Mesodermal cell (in vitro differentiated cells): ENCODE data around the gene HDDC3. TPM values are rescaled to one million over a fixed set of nuclear protein-coding genes. Genes with fewer than 3 reads are reported as not detected.

ENCODE experiments used
- H3K27ac ChIP-seq: 2 replicates; pipeline ENCODE4 v1.7.0; 2013; ENCODE audit warnings: mild to moderate bottlenecking, low read depth, low read length, moderate library complexity; ENCODE audit not compliant: severe bottlenecking
- H3K36me3 ChIP-seq: 2 replicates; pipeline ENCODE4 v1.7.1; 2013; ENCODE audit warnings: mild to moderate bottlenecking, low read length, moderate library complexity; ENCODE audit not compliant: control insufficient read depth, insufficient read depth
- H3K4me1 ChIP-seq: one replicate; pipeline ENCODE4 v1.7.1; 2013; ENCODE audit warnings: mild to moderate bottlenecking, low read length; ENCODE audit not compliant: insufficient read depth, control insufficient read depth, poor library complexity, severe bottlenecking
- H3K4me3 ChIP-seq: 2 replicates; pipeline ENCODE4 v1.7.0; 2013; ENCODE audit warnings: low read length, control low read depth, mild to moderate bottlenecking; ENCODE audit not compliant: insufficient read depth, poor library complexity, severe bottlenecking; ENCODE audit errors: extremely low read depth
- H3K9me3 ChIP-seq: 2 replicates; pipeline ENCODE4 v1.7.1; 2013; ENCODE audit warnings: mild to moderate bottlenecking, low read length, moderate library complexity; ENCODE audit not compliant: control insufficient read depth
- WGBS, 2 experiments: methylation state at CpG; one replicate each; pipeline ENCODE4 v1.1.5; 2013; ENCODE audit warnings: missing lambda C conversion rate in 2 of 2; ENCODE audit not compliant: insufficient coverage in 2 of 2; 5-methylcytosine and 5-hydroxymethylcytosine counted together
- polyA plus RNA-seq, 2 experiments: library from polyadenylated mRNA; stranded (reverse); fragments of 50-300 nt; gene quantifications; one replicate each; pipeline ENCODE4 v1.2.3, GENCODE V29; 2013

HDDC3 gene, protein sequence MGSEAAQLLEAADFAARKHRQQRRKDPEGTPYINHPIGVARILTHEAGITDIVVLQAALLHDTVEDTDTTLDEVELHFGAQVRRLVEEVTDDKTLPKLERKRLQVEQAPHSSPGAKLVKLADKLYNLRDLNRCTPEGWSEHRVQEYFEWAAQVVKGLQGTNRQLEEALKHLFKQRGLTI
- 16.3 TPM for polyA plus RNA-seq (2013, experiment 1 of 2)
- 13.4 TPM for polyA plus RNA-seq (2013, experiment 2 of 2)

DNA sequence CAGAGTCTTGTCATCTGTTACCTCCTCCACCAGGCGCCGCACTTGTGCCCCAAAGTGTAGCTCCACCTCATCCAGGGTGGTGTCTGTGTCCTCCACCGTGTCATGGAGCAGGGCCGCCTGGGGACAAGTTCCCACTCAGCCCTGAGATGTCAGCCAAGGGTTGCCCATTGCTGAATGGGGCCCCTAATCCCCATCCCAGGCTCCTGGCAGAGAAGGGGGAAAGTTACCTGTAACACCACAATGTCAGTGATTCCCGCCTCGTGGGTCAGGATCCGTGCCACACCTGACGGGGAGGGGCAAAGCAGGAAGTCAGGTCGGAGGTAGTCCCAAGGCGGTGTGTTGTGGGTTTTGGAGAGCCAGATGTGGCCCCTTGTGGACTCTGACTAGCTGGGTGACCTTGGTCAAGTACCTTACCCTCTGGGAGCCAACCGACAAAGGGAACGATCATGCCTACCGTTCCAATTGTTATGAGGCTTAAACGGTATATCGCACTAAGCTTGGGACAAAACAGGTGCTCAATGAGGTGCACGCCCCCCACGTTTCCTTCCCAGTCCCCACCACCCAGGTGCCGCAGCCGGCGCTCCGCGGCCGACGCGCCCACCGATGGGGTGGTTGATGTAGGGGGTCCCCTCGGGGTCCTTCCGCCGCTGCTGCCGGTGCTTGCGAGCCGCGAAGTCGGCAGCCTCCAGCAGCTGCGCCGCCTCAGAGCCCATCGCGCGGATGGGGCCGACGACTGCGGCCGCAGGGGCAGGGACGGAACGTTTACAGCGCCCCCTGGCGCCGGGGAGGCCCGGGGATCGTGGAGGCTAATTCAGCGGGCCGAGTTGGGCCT is at the start of gene HDDC3:
Gene HDDC3 (minus strand): TSS at position 722 of the 832 bp plus-strand sequence. CDS start 9 bp downstream, at position 713.
- H3K4me1 ChIP-seq = peaks cover 13% of the 10 kb centered on the region
- WGBS, 2 experiments = 0 to 1% methylated on average over 37 to 41 of the region's 52 CpGs
- H3K27ac ChIP-seq = no peak within 1 kb of the TSS
- H3K36me3 ChIP-seq = peaks cover 8% of the 10 kb centered on the region
- peak within 1 kb of the TSS; percentile 81 for H3K4me3 ChIP-seq
- no peaks in the 10 kb centered on the region for H3K9me3 ChIP-seq

DNA sequence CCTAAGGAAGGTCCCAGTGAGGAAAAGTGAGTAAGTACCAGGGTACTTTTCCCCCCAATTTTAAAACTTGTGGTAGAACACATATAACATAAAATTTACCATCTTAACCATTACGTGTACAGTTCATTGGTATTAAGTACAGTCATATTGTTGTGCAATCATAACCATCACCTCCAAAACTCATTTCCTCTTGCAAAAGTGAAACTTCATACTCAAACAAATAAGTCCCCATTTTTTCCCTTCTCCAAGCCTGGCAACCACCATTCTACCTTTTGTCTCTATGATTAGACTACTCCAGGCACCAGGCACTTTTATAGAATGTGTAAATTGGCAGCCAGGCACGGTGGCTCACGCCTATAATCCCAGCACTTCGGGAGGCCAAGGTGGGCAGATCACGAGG is 49.8 kb upstream of the HDDC3 start:
- Histone ChIP-seq H3K4me3 (no peak overlapping the region), H3K9me3 (no peaks in the 10 kb centered on the region), H3K36me3 (peaks cover 80% of the 10 kb centered on the region), H3K27ac (no peak overlapping the region), H3K4me1 (no peaks in the 10 kb centered on the region)
- WGBS, 2 experiments = 96 to 100% methylated on average over 4 to 5 of the region's 5 CpGs

- Histone ChIP-seq H3K4me1 (no peaks in the 10 kb centered on the region), H3K4me3 (no peak overlapping the region), H3K9me3 (no peaks in the 10 kb centered on the region), H3K27ac (no peak overlapping the region), H3K36me3 (peaks cover 84% of the 10 kb centered on the region)
- WGBS, 2 experiments = 96 to 98% methylated on average over 4 of the region's 6 CpGs
Measured at GRCh38 chr15:90981681-90982080, 49.3 kb upstream of the HDDC3 start.

GRCh38 chr15:90979582-90979981 is 47.2 kb upstream of the HDDC3 start:
- no CpG with 5 or more reads among the region's 1 CpG for whole genome bisulfite sequencing, 2 experiments
- no peaks in the 10 kb centered on the region for H3K9me3 ChIP-seq
- H3K27ac ChIP-seq = no peak overlapping the region
- no peaks in the 10 kb centered on the region for H3K4me1 ChIP-seq
- peaks cover 94% of the 10 kb centered on the region for H3K36me3 ChIP-seq
- no peak overlapping the region for H3K4me3 ChIP-seq

- Histone ChIP-seq H3K9me3 (no peaks in the 10 kb centered on the region), H3K36me3 (peaks cover 90% of the 10 kb centered on the region), H3K4me1 (no peaks in the 10 kb centered on the region), H3K4me3 (no peak overlapping the region), H3K27ac (no peak overlapping the region)
- 95 to 98% methylated on average over 19 to 21 of the region's 21 CpGs for WGBS, 2 experiments
Measured at GRCh38 chr15:90974216-90974615, 41.9 kb upstream of the HDDC3 start.

- H3K36me3 ChIP-seq = peaks cover 94% of the 10 kb centered on the region
- no peaks in the 10 kb centered on the region for H3K4me1 ChIP-seq
- H3K4me3 ChIP-seq = no peak overlapping the region
- 90% methylated on average over 2 of the region's 5 CpGs; no CpG with 5 or more reads in 1 of the 2 experiments for WGBS, 2 experiments
- no peak overlapping the region for H3K27ac ChIP-seq
- H3K9me3 ChIP-seq = no peaks in the 10 kb centered on the region
Measured at GRCh38 chr15:90972133-90972532, 39.8 kb upstream of the HDDC3 start.

DNA sequence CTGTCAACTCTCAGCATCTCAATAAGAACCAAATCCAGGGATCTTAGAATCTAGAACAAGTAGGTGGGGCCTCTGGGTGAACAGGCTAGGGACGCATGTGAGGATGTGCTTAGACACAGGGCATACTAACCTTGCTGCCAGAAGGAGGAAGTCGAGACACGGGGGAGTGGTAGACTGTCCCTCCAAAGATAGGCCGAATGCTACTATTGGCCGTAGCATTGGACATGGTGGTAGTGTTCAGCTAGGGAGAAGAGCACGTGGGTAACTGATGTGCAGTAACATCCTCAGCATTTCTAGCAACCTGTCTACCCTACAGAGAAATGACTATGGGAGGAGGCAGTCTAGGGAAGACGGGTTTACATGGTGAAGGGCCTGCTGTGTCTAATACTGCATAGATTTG is 37.9 kb upstream of the HDDC3 start:
- WGBS, 2 experiments = 97 to 100% methylated on average over 4 to 5 of the region's 7 CpGs
- H3K9me3 ChIP-seq = no peaks in the 10 kb centered on the region
- H3K27ac ChIP-seq = no peak overlapping the region
- H3K36me3 ChIP-seq = peaks cover 95% of the 10 kb centered on the region
- H3K4me1 ChIP-seq = no peaks in the 10 kb centered on the region
- H3K4me3 ChIP-seq = no peak overlapping the region

- no peak overlapping the region for H3K4me3 ChIP-seq
- H3K9me3 ChIP-seq = no peaks in the 10 kb centered on the region
- no peak overlapping the region for H3K27ac ChIP-seq
- WGBS, 2 experiments = 86 to 100% methylated on average over 1 of the region's 1 CpG
- peaks cover 93% of the 10 kb centered on the region for H3K36me3 ChIP-seq
- H3K4me1 ChIP-seq = no peaks in the 10 kb centered on the region
Measured at GRCh38 chr15:90968434-90968833, 36.1 kb upstream of the HDDC3 start.

- Histone ChIP-seq H3K4me3 (no peak overlapping the region), H3K36me3 (peaks cover 90% of the 10 kb centered on the region), H3K4me1 (no peaks in the 10 kb centered on the region), H3K9me3 (no peaks in the 10 kb centered on the region), H3K27ac (no peak overlapping the region)
- 94 to 96% methylated on average over 4 of the region's 5 CpGs for WGBS, 2 experiments
Measured at GRCh38 chr15:90967206-90967605, 34.9 kb upstream of the HDDC3 start.

DNA sequence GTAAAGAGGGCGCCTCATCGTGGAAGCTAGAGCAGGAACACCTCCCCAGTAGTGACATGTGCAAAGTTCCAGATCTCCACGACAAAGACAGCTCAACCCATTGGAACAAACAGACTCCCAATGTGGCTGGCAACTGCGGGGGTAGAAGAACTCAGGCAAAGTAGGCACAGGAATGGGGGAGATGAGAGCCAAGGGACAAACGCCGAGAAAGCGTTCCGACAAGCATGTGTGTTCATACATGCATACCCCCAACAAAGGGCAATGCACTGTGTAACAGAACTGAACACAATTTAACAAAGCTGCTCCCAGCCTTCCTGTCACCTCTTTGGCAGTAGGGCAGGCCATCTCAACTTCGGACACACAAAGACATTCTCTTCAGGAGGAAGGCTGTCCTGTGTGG is 33.9 kb upstream of the HDDC3 start:
- WGBS, 2 experiments = 91 to 98% methylated on average over 8 to 9 of the region's 9 CpGs
- H3K27ac ChIP-seq = no peak overlapping the region
- H3K4me1 ChIP-seq = no peaks in the 10 kb centered on the region
- no peak overlapping the region for H3K4me3 ChIP-seq
- peaks cover 92% of the 10 kb centered on the region for H3K36me3 ChIP-seq
- no peaks in the 10 kb centered on the region for H3K9me3 ChIP-seq

GRCh38 chr15:90962021-90962420 is 29.7 kb upstream of the HDDC3 start:
- Histone ChIP-seq H3K9me3 (no peaks in the 10 kb centered on the region), H3K36me3 (peaks cover 65% of the 10 kb centered on the region), H3K4me1 (peaks cover 3% of the 10 kb centered on the region), H3K4me3 (no peak overlapping the region), H3K27ac (no peak overlapping the region)
- 88 to 97% methylated on average over 3 to 4 of the region's 4 CpGs for WGBS, 2 experiments
